H1 (cell line): Measurements from ENCODE around the gene FGF5. TPM values are rescaled to one million over a fixed set of nuclear protein-coding genes. Genes with fewer than 3 reads are reported as not detected.

Experiments
- CTCF ChIA-PET: fragments of 300-600 bp; sonication (Branson Sonifier 250); formaldehyde crosslinking; loops from one replicate; lab custom pipeline; 2021; ENCODE audit not compliant: partially characterized antibody; lab: Charles Lee
- POLR2A ChIA-PET: fragments of 300-600 bp; sonication (Branson Sonifier 250); formaldehyde crosslinking; loops from one replicate; lab custom pipeline; 2021; ENCODE audit warnings: inconsistent platforms; ENCODE audit not compliant: partially characterized antibody; lab: Charles Lee
- DNase-seq, 2 experiments: peaks; one replicate each; pipeline versions ENCODE4 v3.0.0 to v3.0.0-alpha.2; 2010 to 2022; ENCODE audit warnings: low spot score in 2 of 2, low read depth in 1 of 2, mixed read lengths in 1 of 2
- FAIRE-seq: peaks from 2 replicates; lab custom pipeline; 2011; peaks lifted over from hg19 to GRCh38; lab: Jason Lieb, UNC
- H2AFZ ChIP-seq: 2 replicates; pipeline ENCODE4 v1.8.1; 2012; ENCODE audit warnings: low read length, inconsistent platforms
- H2AK5ac ChIP-seq: 2 replicates; pipeline ENCODE4 v1.6.1; 2013; ENCODE audit warnings: low read depth, low read length
- H2BK120ac ChIP-seq: replicated peaks from 2 replicates; pipeline ENCODE3; 2013; ENCODE audit warnings: low read depth, low read length, inconsistent platforms
- H2BK12ac ChIP-seq: 2 replicates; pipeline ENCODE4 v1.6.1; 2013; ENCODE audit warnings: low read depth, low read length
- H2BK15ac ChIP-seq: 2 replicates; pipeline ENCODE4 v1.6.1; 2013; ENCODE audit warnings: low read length
- H2BK20ac ChIP-seq: 2 replicates; pipeline ENCODE4 v1.6.1; 2013; ENCODE audit warnings: low read length
- H2BK5ac ChIP-seq: 2 replicates; pipeline ENCODE4 v1.6.1; 2013; ENCODE audit warnings: low read depth, low read length
- H3K14ac ChIP-seq: 2 replicates; pipeline ENCODE4 v1.6.1; 2013; ENCODE audit warnings: inconsistent platforms; ENCODE audit not compliant: insufficient read length
- H3K18ac ChIP-seq: 2 replicates; pipeline ENCODE4 v1.6.1; 2013; ENCODE audit warnings: low read length; ENCODE audit errors: extremely low read depth
- H3K23ac ChIP-seq: 2 replicates; pipeline ENCODE4 v1.6.1; 2013; ENCODE audit warnings: inconsistent platforms; ENCODE audit not compliant: insufficient read length
- H3K23me2 ChIP-seq: 2 replicates; pipeline ENCODE4 v1.6.1; 2013; ENCODE audit warnings: low read depth, low read length
- H3K27ac ChIP-seq: 2 replicates; pipeline ENCODE4 v1.6.1; 2011; ENCODE audit warnings: low read depth, low read length, inconsistent platforms
- H3K27me3 ChIP-seq, 4 experiments: replicated peaks in 1 of 4; 1 replicate in 1 of 4; 2 replicates in 3 of 4; pipeline versions ENCODE4 v1.6.1 to v1.8.1; 2011 to 2013; ENCODE audit warnings: low read length in 3 of 4, mild to moderate bottlenecking in 3 of 4, inconsistent platforms in 2 of 4, mixed read lengths in 2 of 4, moderate library complexity in 1 of 4; ENCODE audit not compliant: control insufficient read depth in 3 of 4, insufficient read depth in 3 of 4; ENCODE audit errors: extremely low read depth in 1 of 4
- H3K36me3 ChIP-seq, 4 experiments: 2 replicates each; pipeline versions ENCODE4 v1.6.1 to v1.8.1; 2011 to 2013; ENCODE audit warnings: mild to moderate bottlenecking in 4 of 4, low read length in 3 of 4, moderate library complexity in 2 of 4, control low read depth in 1 of 4, inconsistent platforms in 1 of 4; ENCODE audit not compliant: insufficient read depth in 4 of 4, control insufficient read depth in 2 of 4
- H3K4ac ChIP-seq: replicated peaks from 2 replicates; pipeline ENCODE3; 2013; ENCODE audit warnings: low read length, low read depth, mixed read lengths, inconsistent platforms; ENCODE audit not compliant: insufficient read length
- H3K4me1 ChIP-seq, 4 experiments: replicated peaks in 1 of 4; 1 replicate in 1 of 4; 2 replicates in 3 of 4; pipeline versions ENCODE4 v1.6.1 to v1.8.1; 2011 to 2013; ENCODE audit warnings: low read length in 3 of 4, inconsistent platforms in 2 of 4, mixed read lengths in 1 of 4; ENCODE audit not compliant: insufficient read depth in 4 of 4, control insufficient read depth in 3 of 4
- H3K4me2 ChIP-seq, 2 experiments: 2 replicates each; pipeline versions ENCODE4 v1.6.1 to v1.8.1; 2011 to 2013; ENCODE audit warnings: low read depth in 2 of 2, low read length in 2 of 2, control low read depth in 1 of 2, inconsistent platforms in 1 of 2, mild to moderate bottlenecking in 1 of 2; ENCODE audit not compliant: insufficient read depth in 1 of 2
- H3K4me3 ChIP-seq, 4 experiments: fragments of 200-600, 300-600 bp in 1 of 4; sonication (generic), shearing (Covaris generic), sonication (Bioruptor Twin) in 1 of 4; 2 replicates each; pipeline versions ENCODE4 v1.5.1 to v1.8.1; 2011 to 2016; ENCODE audit warnings: low read length in 4 of 4, low read depth in 3 of 4, control low read depth in 2 of 4, inconsistent platforms in 2 of 4, mild to moderate bottlenecking in 2 of 4, mixed read lengths in 1 of 4, moderate library complexity in 1 of 4; ENCODE audit not compliant: insufficient read depth in 2 of 4; ENCODE audit errors: extremely low read depth in 1 of 4
- H3K56ac ChIP-seq: replicated peaks from 2 replicates; pipeline ENCODE3; 2013; ENCODE audit warnings: low read depth, mild to moderate bottlenecking, mixed read lengths, low read length, inconsistent platforms; ENCODE audit not compliant: insufficient read length
- H3K79me1 ChIP-seq: 2 replicates; pipeline ENCODE4 v1.6.1; 2013; ENCODE audit warnings: low read depth, low read length, control low read depth
- H3K79me2 ChIP-seq, 2 experiments: 2 replicates each; pipeline versions ENCODE4 v1.6.1 to v1.8.1; 2012 to 2013; ENCODE audit warnings: low read length in 2 of 2, mild to moderate bottlenecking in 2 of 2, inconsistent platforms in 1 of 2; ENCODE audit not compliant: insufficient read depth in 2 of 2, control insufficient read depth in 1 of 2
- H3K9ac ChIP-seq, 4 experiments: replicated peaks in 1 of 4; 1 replicate in 1 of 4; 2 replicates in 3 of 4; pipeline versions ENCODE4 v1.6.1 to v1.8.1; 2011 to 2013; ENCODE audit warnings: low read depth in 3 of 4, low read length in 3 of 4, control low read depth in 2 of 4, mild to moderate bottlenecking in 2 of 4, moderate library complexity in 2 of 4, inconsistent platforms in 1 of 4; ENCODE audit errors: extremely low read depth in 1 of 4
- H3K9me3 ChIP-seq, 2 experiments: 2 replicates each; pipeline versions ENCODE4 v1.6.1 to v1.8.1; 2012 to 2013; ENCODE audit warnings: mild to moderate bottlenecking in 2 of 2, moderate library complexity in 2 of 2, control low read depth in 1 of 2, inconsistent platforms in 1 of 2, low read depth in 1 of 2, low read length in 1 of 2, mixed read lengths in 1 of 2; ENCODE audit not compliant: insufficient read depth in 2 of 2
- H4K20me1 ChIP-seq, 2 experiments: replicated peaks in 1 of 2; 2 replicates each; pipeline versions ENCODE3 to v1.8.1; 2011 to 2013; ENCODE audit warnings: inconsistent platforms in 2 of 2, low read length in 2 of 2, mild to moderate bottlenecking in 1 of 2; ENCODE audit not compliant: insufficient read depth in 2 of 2, control insufficient read depth in 1 of 2
- H4K5ac ChIP-seq: 2 replicates; pipeline ENCODE4 v1.6.1; 2013; ENCODE audit warnings: low read length, low read depth, mixed read lengths, inconsistent platforms; ENCODE audit not compliant: insufficient read length
- H4K8ac ChIP-seq: 2 replicates; pipeline ENCODE4 v1.8.0; 2013; ENCODE audit warnings: mild to moderate bottlenecking, moderate library complexity, low read length, inconsistent platforms; ENCODE audit not compliant: insufficient read depth; ENCODE audit errors: extremely low read depth
- H4K91ac ChIP-seq: replicated peaks from 2 replicates; pipeline ENCODE3; 2013; ENCODE audit warnings: low read length, mixed read lengths, inconsistent platforms; ENCODE audit not compliant: insufficient read length
- E2F6 ChIP-seq: IDR thresholded peaks from 2 replicates; pipeline ENCODE4 v1.6.1; 2012; ENCODE audit warnings: inconsistent platforms
- FOSL1 ChIP-seq: IDR thresholded peaks from 2 replicates; pipeline ENCODE4 v1.6.1; 2011; ENCODE audit warnings: mild to moderate bottlenecking, low read depth, low read length, moderate library complexity; ENCODE audit not compliant: insufficient read depth
- GTF2F1 ChIP-seq: IDR thresholded peaks from 2 replicates; pipeline ENCODE4 v1.6.1; 2012; ENCODE audit warnings: low read depth, low read length, improper control_type of control experiment, borderline replicate concordance
- HDAC6 ChIP-seq: IDR thresholded peaks from one replicate; pipeline ENCODE4 v1.7.1; 2012; ENCODE audit warnings: low read depth, mild to moderate bottlenecking, inconsistent platforms, low read length, moderate library complexity
- TEAD4 ChIP-seq: IDR thresholded peaks from 2 replicates; pipeline ENCODE4 v1.6.1; 2012; ENCODE audit warnings: low read depth, low read length, inconsistent platforms, mixed read lengths
- YY1 ChIP-seq: IDR thresholded peaks from 2 replicates; pipeline ENCODE4 v1.6.1; 2011; ENCODE audit warnings: low read depth, mild to moderate bottlenecking, low read length
- WGBS, 2 experiments: shearing (Covaris generic) in 1 of 2; methylation state at CpG; one replicate each; pipeline versions ENCODE4 v1.1.6 to v1.1.7; 2013 to 2015; ENCODE audit warnings: low lambda C conversion rate in 2 of 2, mixed read lengths in 2 of 2, inconsistent platforms in 1 of 2, low coverage in 1 of 2, missing lambda C conversion rate in 1 of 2; ENCODE audit not compliant: insufficient replicate concordance in 2 of 2, insufficient coverage in 1 of 2, insufficient read length in 1 of 2; ENCODE audit errors: extremely low coverage in 1 of 2, missing lambda C conversion rate in 1 of 2; 5-methylcytosine and 5-hydroxymethylcytosine counted together
- polyA plus RNA-seq, 7 experiments: library from polyadenylated mRNA; depleted of rRNA in 3 of 7; stranded (reverse) in 5 of 7; unstranded in 2 of 7; fragments of >200 nt in 5 of 7; fragments of 200-250 nt in 2 of 7; gene quantifications; 1 replicate in 5 of 7; 2 replicates in 1 of 7; 4 replicates in 1 of 7; pipeline versions ENCODE4 v1.2.1 to v1.2.3, GENCODE V29; 2011 to 2013; ENCODE audit warnings: missing spikeins in 2 of 7, mixed read lengths in 2 of 7
- total RNA-seq: library from RNA; stranded (reverse); fragmentation: NEBNext Ultra II Directional; extraction: Animal tissue kit (Norgen Biotek cat#: 25700); gene quantifications from 2 replicates; pipeline ENCODE4 v1.2.1, GENCODE V29; 2021

The FGF5 gene
- total and polyA plus RNA-seq, 2 of the 8 experiments (the other 6 are each of a cell fraction or from before 2014, with no cell fraction given): not detected

DNA sequence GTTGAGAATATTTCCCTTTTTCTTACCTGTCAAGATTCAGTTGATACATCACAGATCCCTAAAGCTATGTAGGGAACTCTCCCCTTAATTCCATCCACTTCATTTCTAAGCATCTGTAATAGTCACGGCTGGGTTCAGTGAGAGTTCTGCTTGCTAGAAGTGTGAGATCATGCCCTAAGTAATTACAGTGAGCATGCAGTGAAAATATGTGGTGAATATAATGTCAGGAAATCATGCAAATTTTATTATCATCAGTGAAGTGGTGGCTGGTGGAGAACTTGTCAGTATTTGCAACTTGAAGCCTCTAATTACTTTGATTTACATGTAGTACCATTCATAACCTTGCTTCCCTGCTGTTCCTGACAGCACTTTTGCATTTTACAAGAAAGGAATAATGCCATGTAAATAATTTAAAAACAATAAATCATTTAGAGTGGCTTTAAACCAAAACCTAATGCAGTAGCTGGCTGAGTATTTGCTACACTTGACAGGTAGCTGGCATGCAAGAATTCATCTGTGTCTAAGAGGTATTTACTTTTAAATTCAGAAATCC is 40.8 kb downstream of the FGF5 start:
- Histone ChIP-seq H2BK120ac (no peak overlapping the region), H3K18ac (no peak overlapping the region), H3K23me2 (no peaks in the 10 kb centered on the region; the same call in 1 of the 2 replicates), H4K20me1 (no peaks in the 10 kb centered on the region), H3K27me3 (no peaks in the 10 kb centered on the region), H3K4me3 (no peak overlapping the region), H4K91ac (no peak overlapping the region), H3K14ac (no peak overlapping the region), H3K9me3 (peaks cover 1 to 7% of the 10 kb centered on the region in 2 experiments; a peak in 1 of 4 replicates), H3K79me2 (no peaks in the 10 kb centered on the region), H2BK12ac (no peak overlapping the region), H3K4me2 (no peak overlapping the region), H2AK5ac (no peak overlapping the region), H4K5ac (no peak overlapping the region), H2BK15ac (no peak overlapping the region), H4K8ac (no peak overlapping the region), H3K36me3 (0 out of 8 replicates have a peak, but pooled peaks cover 0 to 3% (median 0%) of the 10 kb centered on the region in 4 experiments), H3K23ac (no peak overlapping the region), H2AFZ (no peak overlapping the region), H3K9ac (no peak overlapping the region), H3K4ac (no peak overlapping the region), H3K4me1 (peaks cover 0 to 5% (median 1%) of the 10 kb centered on the region in 4 experiments; a peak in 2 of 7 replicates), H3K27ac (no peak overlapping the region), H3K79me1 (no peaks in the 10 kb centered on the region), H3K56ac (no peak overlapping the region), H2BK20ac (no peak overlapping the region), H2BK5ac (no peak overlapping the region)
- POLR2A ChIA-PET: no interaction called here
- DNase-seq (no peak), FAIRE-seq (no peak)
- 83% methylated on average over 1 of the region's 1 CpG; no CpG with 5 or more reads in 1 of the 2 experiments for WGBS, 2 experiments
- TF ChIP-seq YY1 (no peak), E2F6 (no peak), HDAC6 (no peak), FOSL1 (no peak), TEAD4 (no peak), GTF2F1 (no peak)
- CTCF ChIA-PET: interaction anchor here (0.7 to 1.6 kb wide), 3 partner anchors 21 to 123 kb away, joined by 3 to 6 read pairs (median 4); no protein-coding TSS in a partner anchor
